Cardiac fibroblast (primary cell): ENCODE data around the gene RGS11.
"Not testable (repeated sequence)": the region's sequence is repeated elsewhere in the genome, so short reads cannot be mapped to it uniquely, and the experiment has no call there.

Source experiments
- DNase-seq, 2 donors: peaks; one replicate each; pipeline versions ENCODE4 v3.0.0 to v3.0.0-alpha.2; 2010; ENCODE audit warnings: low read depth in 2 of 2
- H3K4me3 ChIP-seq, 2 donors: replicated peaks in 1 of 2; 1 replicate in 1 of 2; 2 replicates in 1 of 2; pipeline ENCODE4 v1.5.1; 2011; ENCODE audit warnings: low read depth in 2 of 2, low read length in 2 of 2, mild to moderate bottlenecking in 2 of 2, moderate library complexity in 1 of 2
- CTCF ChIP-seq: IDR thresholded peaks from one replicate; pipeline ENCODE4 v1.5.1; 2011; ENCODE audit warnings: low read depth, mild to moderate bottlenecking, low read length, inconsistent platforms

RGS11 gene

DNA sequence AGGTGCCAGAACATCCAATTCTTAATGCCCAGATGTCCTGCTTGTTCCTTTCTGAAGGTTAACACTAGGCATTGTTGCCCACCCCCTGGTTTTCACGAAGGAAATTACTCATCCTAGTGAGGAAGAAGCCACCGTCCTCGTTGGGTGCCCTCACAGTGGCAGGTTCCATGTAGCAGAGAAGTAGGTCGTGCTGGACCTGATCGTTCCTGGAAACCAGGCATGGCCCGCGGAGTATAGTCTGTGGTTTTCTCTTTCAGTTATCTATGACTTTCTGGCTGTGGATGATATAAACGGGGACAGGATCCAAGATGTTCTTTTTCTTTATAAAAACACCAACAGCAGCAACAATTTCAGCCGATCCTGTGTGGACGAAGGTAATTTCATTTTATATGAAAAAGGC lies 16.5 kb downstream of the RGS11 start:
- H3K4me3 ChIP-seq, result no peak overlapping the region
- DNase-seq, result no peak
- no peak for TF ChIP-seq CTCF

GRCh38 chr16:258091-258490 lies 17.7 kb downstream of the RGS11 start:
- not testable (repeated sequence) for H3K4me3 ChIP-seq, DNase-seq

DNA sequence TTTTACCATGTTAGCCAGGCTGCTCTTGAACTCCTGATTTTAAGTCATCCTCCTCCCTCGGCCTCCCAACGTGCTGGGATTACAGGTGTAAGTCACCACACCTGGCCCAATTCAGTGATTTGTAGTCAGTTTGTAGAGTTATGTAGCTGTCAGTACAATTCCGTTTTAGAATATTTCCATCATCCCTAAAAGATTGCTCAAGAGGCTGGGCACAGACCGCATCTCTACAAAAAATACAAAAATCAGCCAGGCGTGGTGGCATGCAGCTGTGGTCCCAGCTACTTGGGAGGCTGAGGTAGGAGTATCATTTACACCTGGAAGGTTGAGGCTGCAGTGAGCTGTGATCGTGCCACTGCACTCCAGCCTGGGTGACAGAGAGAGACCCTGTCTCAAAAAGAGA lies 20.6 kb downstream of the RGS11 start:
- TF ChIP-seq CTCF, result no peak
- H3K4me3 ChIP-seq, result no peak overlapping the region
- DNase-seq, result no peak

GRCh38 chr16:254461-254860 lies 21.3 kb downstream of the RGS11 start:
- H3K4me3 ChIP-seq, result no peak overlapping the region
- DNase-seq, result no peak
- TF ChIP-seq CTCF, result no peak

- TF ChIP-seq CTCF, result no peak
- DNase-seq, result no peak
- H3K4me3 ChIP-seq, result no peak overlapping the region
Measured at GRCh38 chr16:253833-254232, 21.9 kb downstream of the RGS11 start.

GRCh38 chr16:252366-253337 lies 23.1 kb downstream of the RGS11 start:
- peak in 1 of 2 donors; percentile 30 for DNase-seq
- H3K4me3 ChIP-seq, result no peak overlapping the region
- TF ChIP-seq CTCF, result no peak

- DNase-seq, result no peak
- TF ChIP-seq CTCF, result no peak
Measured at GRCh38 chr16:249431-249830, 26.3 kb downstream of the RGS11 start.

More at GRCh38 chr16:249431-249830, 26.3 kb downstream of the RGS11 start:
- no peak overlapping the region for H3K4me3 ChIP-seq
